PC-9 (cell line): ENCODE measurements around the gene RAD18. TPM values are rescaled to one million over a fixed set of nuclear protein-coding genes. Genes with fewer than 3 reads are reported as not detected.

Source experiments
- BruUV-seq: library from RNA; stranded (reverse); fragments of 400-500 nt; replicated peaks from 2 replicates; lab custom pipeline; 2021; lab: Mats Ljungman, UMichigan
- CTCF ChIA-PET: fragments of 300-600 bp; sonication (Branson Sonifier 250); formaldehyde crosslinking; loops from one replicate; lab custom pipeline; 2022; ENCODE audit warnings: antibody characterized with exemption; lab: Charles Lee
- POLR2A ChIA-PET: fragments of 300-600 bp; sonication (Branson Sonifier 250); formaldehyde crosslinking; loops from one replicate; lab custom pipeline; 2022; ENCODE audit warnings: antibody characterized with exemption; ENCODE audit not compliant: unreplicated experiment; lab: Charles Lee
- DNase-seq, 2 experiments: peaks; one replicate each; pipeline versions ENCODE4 v3.0.0 to v3.0.0-alpha.2; 2015 to 2022; ENCODE audit warnings: mixed read lengths in 1 of 2
- H2AFZ ChIP-seq: fragments of 200-600 bp; sonication (generic); 2 replicates; pipeline ENCODE4 v1.8.1; 2017; ENCODE audit warnings: antibody characterized with exemption
- H3F3A ChIP-seq: fragments of 200-600 bp; sonication (generic); 2 replicates; pipeline ENCODE4 v1.8.1; 2017; ENCODE audit warnings: antibody characterized with exemption, mild to moderate bottlenecking, low read depth; ENCODE audit not compliant: insufficient read depth
- H3K27ac ChIP-seq: fragments of 200-600 bp; sonication (generic); 2 replicates; pipeline ENCODE4 v1.6.1; 2016; ENCODE audit warnings: mixed run types
- H3K27me3 ChIP-seq: fragments of 200-600 bp; sonication (generic); 2 replicates; pipeline ENCODE4 v1.6.1; 2016; ENCODE audit warnings: low read depth, mixed run types; ENCODE audit not compliant: insufficient read depth
- H3K36me3 ChIP-seq: fragments of 200-600 bp; sonication (generic); 2 replicates; pipeline ENCODE4 v1.6.1; 2016; ENCODE audit warnings: low read depth, mixed run types
- H3K4me1 ChIP-seq: fragments of 200-600 bp; sonication (generic); replicated peaks from 2 replicates; pipeline ENCODE4 v1.6.1; 2016; ENCODE audit warnings: mixed run types; ENCODE audit not compliant: insufficient read depth
- H3K4me2 ChIP-seq: fragments of 200-600 bp; sonication (generic); 2 replicates; pipeline ENCODE4 v1.6.1; 2017; ENCODE audit warnings: mixed run types
- H3K4me3 ChIP-seq: fragments of 200-600 bp; sonication (generic); 2 replicates; pipeline ENCODE4 v1.6.1; 2016; ENCODE audit warnings: mixed run types
- H3K79me2 ChIP-seq: fragments of 200-600 bp; sonication (generic); 2 replicates; pipeline ENCODE4 v1.6.1; 2017; ENCODE audit warnings: low read depth, mixed run types
- H3K9me2 ChIP-seq: fragments of 200-600 bp; sonication (generic); 2 replicates; pipeline ENCODE4 v1.8.1; 2017; ENCODE audit warnings: mild to moderate bottlenecking; ENCODE audit not compliant: insufficient read depth
- H3K9me3 ChIP-seq: fragments of 200-600 bp; sonication (generic); 2 replicates; pipeline ENCODE4 v1.8.1; 2016; ENCODE audit warnings: low read depth; ENCODE audit not compliant: insufficient read depth
- H4K20me1 ChIP-seq: fragments of 200-600 bp; sonication (generic); 2 replicates; pipeline ENCODE4 v1.8.1; 2017; ENCODE audit not compliant: insufficient read depth
- CTCF ChIP-seq: fragments of 200-600 bp; sonication (generic); conservative IDR thresholded peaks from 2 replicates; pipeline ENCODE4 v1.6.1; 2017; ENCODE audit warnings: mixed run types, antibody characterized with exemption, mild to moderate bottlenecking, moderate library complexity
- EZH2 ChIP-seq: fragments of 200-600 bp; sonication (generic); IDR thresholded peaks from 2 replicates; pipeline ENCODE4 v1.8.0; 2017; ENCODE audit warnings: antibody characterized with exemption, low read depth
- intact Hi-C: fragments of 100-400 bp; cut with micrococcal nuclease; formaldehyde crosslinking; loops from one replicate; pipeline ENCODE4 v1.10.0; 2022; ENCODE audit not compliant: unreplicated experiment
- total RNA-seq: library from RNA; stranded (reverse); gene quantifications from 2 replicates; pipeline ENCODE4 v1.2.3, GENCODE V29; 2021

The RAD18 gene
- total RNA-seq, 1 experiment from 2014 or later = 29.1 TPM

- Histone ChIP-seq H3K79me2 (no peaks in the 10 kb centered on the region), H3F3A (no peaks in the 10 kb centered on the region), H3K4me2 (no peak overlapping the region), H3K27me3 (peaks cover 25% of the 10 kb centered on the region), H4K20me1 (no peaks in the 10 kb centered on the region), H3K4me1 (no peaks in the 10 kb centered on the region), H3K9me3 (0 out of 2 replicates have a peak, but pooled peaks cover 6% of the 10 kb centered on the region), H3K27ac (no peak overlapping the region), H3K9me2 (no peaks in the 10 kb centered on the region), H3K36me3 (no peaks in the 10 kb centered on the region), H2AFZ (no peak overlapping the region), H3K4me3 (no peak overlapping the region)
- BruUV-seq = no TSS peak
- ChIA-PET CTCF (no interaction called here), POLR2A (no interaction called here)
- DNase-seq = no peak
- intact Hi-C loops = no loop called here
- no peak for TF ChIP-seq CTCF
- no peak for TF ChIP-seq EZH2
Observed at GRCh38 chr3:8975081-8976020, 12.1 kb upstream of the RAD18 start.

- 0 out of 2 replicates have a peak, but pooled peaks cover 3% of the 10 kb centered on the region for H3K9me3 ChIP-seq
- no TSS peak for BruUV-seq
- CTCF ChIA-PET = no interaction called here
- no peaks in the 10 kb centered on the region for H3F3A ChIP-seq
- H3K4me2 ChIP-seq = no peak overlapping the region
- POLR2A ChIA-PET = no interaction called here
- no peak overlapping the region for H3K27ac ChIP-seq
- no peak for TF ChIP-seq EZH2
- no peak for TF ChIP-seq CTCF
- no peak for DNase-seq
- intact Hi-C loops = no loop called here
- H2AFZ ChIP-seq = no peak overlapping the region
- H3K9me2 ChIP-seq = no peaks in the 10 kb centered on the region
- no peak overlapping the region for H3K4me3 ChIP-seq
- no peaks in the 10 kb centered on the region for H3K36me3 ChIP-seq
- peaks cover 17% of the 10 kb centered on the region for H3K27me3 ChIP-seq
- no peaks in the 10 kb centered on the region for H3K79me2 ChIP-seq
- H3K4me1 ChIP-seq = no peaks in the 10 kb centered on the region
- H4K20me1 ChIP-seq = no peaks in the 10 kb centered on the region
Observed at GRCh38 chr3:8974458-8974857, 11.2 kb upstream of the RAD18 start.

GRCh38 chr3:8972639-8973038 lies 9.4 kb upstream of the RAD18 start:
- intact Hi-C loops = no loop called here
- H3K4me1 ChIP-seq = no peaks in the 10 kb centered on the region
- no TSS peak for BruUV-seq
- DNase-seq = no peak
- no peak overlapping the region for H2AFZ ChIP-seq
- H4K20me1 ChIP-seq = no peaks in the 10 kb centered on the region
- no peak overlapping the region for H3K27ac ChIP-seq
- H3K4me2 ChIP-seq = no peak overlapping the region
- no peaks in the 10 kb centered on the region for H3K9me2 ChIP-seq
- H3K79me2 ChIP-seq = no peaks in the 10 kb centered on the region
- H3K27me3 ChIP-seq = no peaks in the 10 kb centered on the region
- no peak overlapping the region for H3K4me3 ChIP-seq
- no peaks in the 10 kb centered on the region for H3K9me3 ChIP-seq
- ChIA-PET POLR2A (interaction anchor here (0.6 kb wide), 1 partner anchor 301 kb away, joined by 12 read pairs; no protein-coding TSS in a partner anchor), CTCF (interaction anchor here (1.6 kb wide), 1 partner anchor 330 kb away, joined by 11 read pairs; no protein-coding TSS in a partner anchor)
- TF ChIP-seq CTCF (no peak), EZH2 (no peak)
- H3F3A ChIP-seq = no peaks in the 10 kb centered on the region
- no peaks in the 10 kb centered on the region for H3K36me3 ChIP-seq
